SK-N-SH (cell line): ENCODE data around the gene DENND1A.

ENCODE experiments used
- FOXM1 ChIP-seq: IDR thresholded peaks from 2 replicates; pipeline ENCODE4 v1.4.0; 2012; ENCODE audit warnings: low read depth, mild to moderate bottlenecking
- POLR2AphosphoS5 ChIP-seq: IDR thresholded peaks from 2 replicates; pipeline ENCODE4 v1.6.1; 2012; ENCODE audit warnings: low read depth, low read length
- YY1 ChIP-seq: IDR thresholded peaks from 2 replicates; pipeline ENCODE4 v1.4.0; 2012; ENCODE audit warnings: low read depth, mild to moderate bottlenecking
- TF ChIP-seq, protein P1 (sequence below): fragments of 200-600 bp; sonication (generic); IDR thresholded peaks from 2 replicates; pipeline ENCODE4 v1.6.1; 2017; ENCODE audit warnings: antibody characterized with exemption, mild to moderate bottlenecking, moderate library complexity
- TF ChIP-seq, protein P2 (sequence below): IDR thresholded peaks from 2 replicates; pipeline ENCODE4 v1.6.1; 2012; ENCODE audit warnings: mild to moderate bottlenecking, low read depth, low read length, moderate library complexity

DNA sequence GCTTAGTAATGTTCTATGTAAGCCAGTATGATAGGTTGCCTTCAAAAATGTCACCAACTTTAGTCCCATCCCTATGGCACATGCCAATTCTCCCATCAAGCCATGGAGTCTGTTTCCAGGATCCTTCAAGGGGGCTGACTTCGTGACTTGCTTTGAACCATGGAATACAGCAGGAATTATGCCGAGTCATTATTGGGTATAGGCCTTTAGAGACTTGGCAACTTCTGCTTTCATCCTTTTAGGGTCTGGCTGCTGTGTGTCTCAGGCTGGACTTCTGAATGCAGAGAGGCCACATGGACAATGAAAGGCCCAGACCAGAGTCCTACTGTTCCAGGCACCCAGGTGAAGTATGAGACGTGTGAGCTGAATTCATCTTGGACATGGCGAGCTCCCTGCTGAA, 109.8 kb downstream of the DENND1A start:
- TF ChIP-seq FOXM1: no peak
- TF ChIP-seq POLR2AphosphoS5: no peak
- TF ChIP-seq, protein P1, sequence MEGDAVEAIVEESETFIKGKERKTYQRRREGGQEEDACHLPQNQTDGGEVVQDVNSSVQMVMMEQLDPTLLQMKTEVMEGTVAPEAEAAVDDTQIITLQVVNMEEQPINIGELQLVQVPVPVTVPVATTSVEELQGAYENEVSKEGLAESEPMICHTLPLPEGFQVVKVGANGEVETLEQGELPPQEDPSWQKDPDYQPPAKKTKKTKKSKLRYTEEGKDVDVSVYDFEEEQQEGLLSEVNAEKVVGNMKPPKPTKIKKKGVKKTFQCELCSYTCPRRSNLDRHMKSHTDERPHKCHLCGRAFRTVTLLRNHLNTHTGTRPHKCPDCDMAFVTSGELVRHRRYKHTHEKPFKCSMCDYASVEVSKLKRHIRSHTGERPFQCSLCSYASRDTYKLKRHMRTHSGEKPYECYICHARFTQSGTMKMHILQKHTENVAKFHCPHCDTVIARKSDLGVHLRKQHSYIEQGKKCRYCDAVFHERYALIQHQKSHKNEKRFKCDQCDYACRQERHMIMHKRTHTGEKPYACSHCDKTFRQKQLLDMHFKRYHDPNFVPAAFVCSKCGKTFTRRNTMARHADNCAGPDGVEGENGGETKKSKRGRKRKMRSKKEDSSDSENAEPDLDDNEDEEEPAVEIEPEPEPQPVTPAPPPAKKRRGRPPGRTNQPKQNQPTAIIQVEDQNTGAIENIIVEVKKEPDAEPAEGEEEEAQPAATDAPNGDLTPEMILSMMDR: no peak
- no peak for TF ChIP-seq YY1
- TF ChIP-seq, protein P2, sequence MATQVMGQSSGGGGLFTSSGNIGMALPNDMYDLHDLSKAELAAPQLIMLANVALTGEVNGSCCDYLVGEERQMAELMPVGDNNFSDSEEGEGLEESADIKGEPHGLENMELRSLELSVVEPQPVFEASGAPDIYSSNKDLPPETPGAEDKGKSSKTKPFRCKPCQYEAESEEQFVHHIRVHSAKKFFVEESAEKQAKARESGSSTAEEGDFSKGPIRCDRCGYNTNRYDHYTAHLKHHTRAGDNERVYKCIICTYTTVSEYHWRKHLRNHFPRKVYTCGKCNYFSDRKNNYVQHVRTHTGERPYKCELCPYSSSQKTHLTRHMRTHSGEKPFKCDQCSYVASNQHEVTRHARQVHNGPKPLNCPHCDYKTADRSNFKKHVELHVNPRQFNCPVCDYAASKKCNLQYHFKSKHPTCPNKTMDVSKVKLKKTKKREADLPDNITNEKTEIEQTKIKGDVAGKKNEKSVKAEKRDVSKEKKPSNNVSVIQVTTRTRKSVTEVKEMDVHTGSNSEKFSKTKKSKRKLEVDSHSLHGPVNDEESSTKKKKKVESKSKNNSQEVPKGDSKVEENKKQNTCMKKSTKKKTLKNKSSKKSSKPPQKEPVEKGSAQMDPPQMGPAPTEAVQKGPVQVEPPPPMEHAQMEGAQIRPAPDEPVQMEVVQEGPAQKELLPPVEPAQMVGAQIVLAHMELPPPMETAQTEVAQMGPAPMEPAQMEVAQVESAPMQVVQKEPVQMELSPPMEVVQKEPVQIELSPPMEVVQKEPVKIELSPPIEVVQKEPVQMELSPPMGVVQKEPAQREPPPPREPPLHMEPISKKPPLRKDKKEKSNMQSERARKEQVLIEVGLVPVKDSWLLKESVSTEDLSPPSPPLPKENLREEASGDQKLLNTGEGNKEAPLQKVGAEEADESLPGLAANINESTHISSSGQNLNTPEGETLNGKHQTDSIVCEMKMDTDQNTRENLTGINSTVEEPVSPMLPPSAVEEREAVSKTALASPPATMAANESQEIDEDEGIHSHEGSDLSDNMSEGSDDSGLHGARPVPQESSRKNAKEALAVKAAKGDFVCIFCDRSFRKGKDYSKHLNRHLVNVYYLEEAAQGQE: no peak
